GM18909 (cell line): ENCODE measurements around the gene PRR35.

Source experiments
- ATAC-seq: cut with Tn5 transposase; IDR thresholded peaks from one replicate; pipeline ENCODE4 v1.9.1; 2021; ENCODE audit warnings: mild to moderate bottlenecking; ENCODE audit not compliant: unreplicated experiment, poor library complexity

Gene PRR35

DNA sequence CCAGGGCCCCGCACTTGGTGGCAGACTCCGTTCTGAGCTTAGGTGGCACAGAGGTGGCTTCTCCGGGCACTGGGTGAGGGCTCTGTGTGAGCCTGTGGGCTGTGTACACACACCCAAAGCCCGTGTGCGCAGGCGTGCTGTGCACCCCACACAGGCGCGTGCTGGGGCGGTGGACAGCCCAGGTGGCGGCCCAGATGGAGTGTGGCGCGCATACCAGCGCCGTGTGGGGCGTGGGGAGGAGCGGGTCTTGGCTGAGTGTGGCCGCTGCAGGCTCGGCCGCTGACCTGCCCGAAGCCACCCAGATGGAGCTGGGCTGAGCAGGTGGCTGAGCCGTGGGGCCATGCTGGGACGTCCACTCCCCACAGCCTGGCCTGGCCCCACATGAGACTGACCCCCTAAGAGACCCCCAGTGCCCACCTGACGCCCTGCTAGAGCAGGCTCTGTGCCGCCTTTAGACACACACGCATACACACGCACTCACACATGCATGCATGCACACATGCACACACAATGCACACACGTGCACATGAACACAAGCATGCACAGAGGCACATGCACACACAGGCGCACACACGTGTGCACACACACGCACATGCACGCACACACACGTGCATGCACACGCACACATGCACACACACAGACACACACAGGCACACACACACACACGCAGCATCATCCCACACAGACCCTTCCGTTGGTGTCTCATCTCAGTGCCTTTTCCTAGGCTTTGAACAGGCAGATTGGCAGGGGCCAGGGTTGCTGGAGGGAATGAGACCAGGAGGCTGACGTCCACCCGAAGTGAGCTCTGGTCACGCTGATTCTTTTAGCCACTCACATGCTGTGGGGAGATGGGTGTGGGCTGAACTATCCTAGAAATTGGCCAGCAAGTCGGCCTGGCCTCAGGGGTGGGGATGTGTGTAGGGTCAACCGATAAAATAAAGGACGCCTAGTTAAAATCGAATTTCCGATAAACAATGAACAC, 2.1 kb downstream of the PRR35 start:
- no peak for ATAC-seq

DNA sequence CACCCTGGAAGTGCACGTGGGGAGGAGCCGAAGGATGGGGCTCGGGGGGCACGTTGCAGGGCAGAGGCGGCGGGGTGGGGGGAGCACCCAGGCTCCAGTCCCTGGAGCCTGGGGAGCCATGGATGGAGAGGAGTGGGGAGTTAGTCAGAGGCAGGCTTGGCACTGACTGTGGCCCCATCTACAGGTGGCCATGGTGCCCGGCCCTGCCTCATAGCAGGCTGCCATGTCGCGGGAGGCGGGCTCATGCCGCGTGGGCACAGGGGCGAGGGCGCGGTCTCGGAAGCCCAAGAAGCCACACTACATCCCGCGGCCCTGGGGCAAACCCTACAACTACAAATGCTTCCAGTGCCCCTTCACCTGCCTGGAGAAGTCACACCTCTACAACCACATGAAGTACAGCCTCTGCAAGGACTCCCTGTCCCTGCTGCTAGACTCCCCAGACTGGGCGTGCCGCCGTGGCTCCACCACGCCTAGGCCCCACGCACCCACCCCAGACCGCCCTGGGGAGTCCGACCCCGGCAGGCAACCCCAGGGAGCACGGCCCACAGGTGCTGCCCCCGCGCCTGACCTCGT, 3.0 kb downstream of the PRR35 start:
- no peak for ATAC-seq

DNA sequence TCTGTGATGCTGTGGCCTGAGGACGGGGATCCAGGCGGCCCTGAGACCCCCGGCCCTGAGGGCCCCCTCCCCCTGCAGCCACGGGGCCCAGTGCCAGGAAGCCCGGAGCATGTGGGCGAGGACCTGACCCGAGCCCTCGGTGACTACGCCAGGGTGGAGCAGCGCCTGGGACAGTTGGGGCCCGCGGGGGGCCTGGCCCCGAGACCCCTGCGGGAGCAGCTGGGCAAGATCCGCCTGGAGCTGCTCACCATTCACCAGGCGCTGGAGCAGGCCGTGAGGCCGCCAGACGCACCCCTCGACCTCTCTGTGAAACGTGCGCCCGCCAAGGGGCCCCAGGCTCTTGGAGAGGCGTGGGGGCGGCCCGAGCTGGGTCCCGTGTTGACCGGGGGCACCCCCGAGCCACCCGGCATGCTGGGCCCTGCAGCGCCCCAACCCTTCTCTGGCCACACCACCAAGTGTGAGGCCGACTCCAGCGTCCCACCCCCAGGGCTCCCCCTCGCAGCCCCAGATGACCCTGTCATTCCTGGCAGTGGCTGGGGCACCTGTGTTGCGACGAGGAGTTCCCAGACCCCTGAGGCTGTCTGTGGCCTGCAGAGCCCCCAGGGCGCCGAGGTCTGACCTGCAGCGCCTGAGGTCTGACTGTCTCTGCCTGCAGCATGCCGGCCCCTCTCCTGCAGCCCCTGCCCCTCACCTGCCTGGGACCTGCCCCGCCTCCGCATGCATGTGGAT, 4.7 kb downstream of the PRR35 start:
- no peak for ATAC-seq

DNA sequence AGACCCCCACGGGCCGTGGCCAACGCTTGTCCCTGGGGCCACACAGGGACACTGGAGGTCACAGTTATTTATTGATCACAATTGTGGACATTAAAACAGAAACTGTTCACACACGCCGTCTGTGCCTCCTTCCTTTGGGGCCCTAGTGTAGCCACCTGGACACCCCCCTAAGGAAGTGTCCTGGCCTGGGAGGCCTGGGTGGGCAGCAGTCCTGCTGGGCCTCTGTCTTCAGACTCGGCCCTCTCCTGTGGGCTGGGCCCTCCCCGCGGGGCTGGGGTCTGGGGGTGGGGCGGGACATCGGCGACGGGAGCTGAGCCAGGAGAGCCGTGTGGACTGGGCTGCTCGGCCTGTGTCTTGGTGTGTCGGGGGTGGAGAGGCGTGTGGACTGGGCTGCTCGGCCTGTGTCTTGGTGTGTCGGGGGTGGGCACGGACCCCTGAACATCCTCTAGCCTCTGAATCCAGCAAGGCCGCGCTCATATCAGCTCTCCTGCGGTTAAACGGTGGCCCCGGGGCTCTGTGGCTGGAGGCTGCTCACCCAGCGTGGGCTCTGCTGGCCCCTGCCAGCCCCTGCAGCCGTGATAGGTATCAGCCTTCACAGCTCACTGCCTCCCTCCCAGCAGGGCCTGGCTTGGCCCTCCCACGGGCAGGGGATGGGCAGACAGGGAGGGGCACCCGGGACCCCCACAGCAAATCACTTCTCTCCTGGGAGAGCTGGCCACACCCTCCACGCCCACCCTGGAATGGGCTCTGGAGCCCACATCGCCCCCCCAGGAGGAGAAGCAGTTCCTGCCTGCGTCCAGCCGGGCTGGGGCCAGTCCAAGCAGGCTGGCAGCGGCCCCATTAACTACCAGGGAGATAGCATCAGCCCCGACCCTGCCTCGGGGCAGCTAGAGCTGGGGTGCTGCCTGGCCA, 5.5 kb downstream of the PRR35 start:
- no peak for ATAC-seq

DNA sequence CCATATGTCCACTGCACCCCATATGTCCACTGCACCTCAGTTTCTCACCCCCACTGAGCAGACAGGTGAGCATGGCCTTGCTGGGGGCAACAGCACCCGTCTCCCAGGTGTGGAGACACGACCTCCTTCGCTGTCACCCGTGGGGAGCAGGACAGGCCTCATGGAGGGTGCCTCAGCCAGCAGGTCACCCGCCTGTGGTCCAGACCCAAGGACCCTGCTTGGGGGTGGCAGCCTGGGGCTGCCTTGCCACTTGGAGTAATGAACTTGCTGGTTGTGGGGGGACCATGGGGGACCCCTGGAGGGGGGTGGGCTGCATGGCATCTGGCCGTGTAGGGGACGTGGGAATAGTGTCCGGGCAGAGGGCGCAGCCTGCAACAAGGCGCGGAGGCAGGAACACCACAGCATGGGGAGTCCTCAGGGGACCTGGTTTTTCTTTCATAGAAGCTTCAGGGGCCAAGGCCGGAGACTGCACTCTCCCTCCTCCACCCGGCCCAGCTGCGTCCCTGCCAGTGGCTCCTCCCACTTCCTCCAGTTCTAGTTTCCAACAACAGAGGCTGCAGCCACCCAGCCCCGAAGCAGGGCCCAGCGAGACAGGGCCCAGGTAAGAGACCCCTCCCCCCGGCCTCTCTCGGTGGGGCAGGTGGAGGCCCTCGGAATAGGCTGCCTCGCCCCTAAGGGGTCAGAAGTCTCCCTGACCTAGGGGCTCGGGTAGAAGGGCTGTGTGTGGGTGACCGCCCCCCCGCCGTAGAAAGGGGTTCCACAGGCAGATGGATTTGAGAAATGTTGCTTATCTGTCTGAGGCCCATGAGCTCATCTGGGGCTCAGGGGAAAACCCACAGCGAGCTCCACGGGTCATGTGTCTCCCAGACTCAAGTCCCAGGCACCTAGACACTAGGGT, 6.5 kb downstream of the PRR35 start, which contains the start of gene NHLRC4:
TSS of gene NHLRC4 (plus strand) at position 531 of the 898 bp plus-strand sequence. CDS start 1,043 bp downstream, outside the sequence.
- ATAC-seq = no peak

DNA sequence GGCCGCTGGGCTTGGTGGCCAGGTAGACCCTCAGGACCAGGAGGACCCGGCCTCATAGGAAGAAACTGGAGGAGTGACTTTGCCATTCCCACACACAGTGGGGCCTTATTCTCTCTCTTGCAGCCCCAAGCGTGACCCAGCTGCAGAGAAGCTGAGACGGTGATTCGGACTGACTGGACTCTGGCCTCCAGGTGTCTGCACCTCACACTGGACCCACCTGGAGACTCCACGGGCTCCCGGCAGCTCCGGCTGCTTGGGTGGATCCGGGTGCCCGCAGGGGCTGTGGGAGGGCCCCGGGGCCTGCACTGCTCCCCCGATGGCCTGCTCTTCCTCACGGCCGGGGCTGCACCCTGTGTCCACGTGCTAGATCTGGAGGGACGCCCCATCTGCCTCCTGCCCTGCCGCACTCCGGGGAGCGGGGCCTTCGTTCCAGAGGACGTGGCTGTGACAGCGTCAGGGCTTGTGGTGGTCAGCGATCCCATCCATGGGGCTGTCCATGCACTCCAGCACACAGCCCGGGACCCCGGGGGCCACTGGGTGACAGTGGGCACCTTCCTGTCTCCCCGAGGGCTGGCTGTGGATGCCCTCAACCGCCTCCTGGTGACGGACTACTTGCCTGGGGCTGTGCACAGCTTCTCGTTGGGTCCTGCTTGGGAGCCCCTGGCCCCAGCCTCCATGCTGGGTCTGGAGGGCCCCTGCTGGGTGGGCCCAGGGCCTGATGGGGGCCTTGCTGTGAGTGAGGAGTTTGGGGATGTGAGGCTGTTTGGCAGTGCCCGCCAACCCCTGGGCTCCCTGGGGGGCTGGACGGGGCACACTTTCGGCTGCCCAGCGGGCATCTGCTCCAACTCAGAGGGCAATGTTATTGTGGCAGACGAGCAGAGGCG, 7.4 kb downstream of the PRR35 start:
- ATAC-seq = no peak

DNA sequence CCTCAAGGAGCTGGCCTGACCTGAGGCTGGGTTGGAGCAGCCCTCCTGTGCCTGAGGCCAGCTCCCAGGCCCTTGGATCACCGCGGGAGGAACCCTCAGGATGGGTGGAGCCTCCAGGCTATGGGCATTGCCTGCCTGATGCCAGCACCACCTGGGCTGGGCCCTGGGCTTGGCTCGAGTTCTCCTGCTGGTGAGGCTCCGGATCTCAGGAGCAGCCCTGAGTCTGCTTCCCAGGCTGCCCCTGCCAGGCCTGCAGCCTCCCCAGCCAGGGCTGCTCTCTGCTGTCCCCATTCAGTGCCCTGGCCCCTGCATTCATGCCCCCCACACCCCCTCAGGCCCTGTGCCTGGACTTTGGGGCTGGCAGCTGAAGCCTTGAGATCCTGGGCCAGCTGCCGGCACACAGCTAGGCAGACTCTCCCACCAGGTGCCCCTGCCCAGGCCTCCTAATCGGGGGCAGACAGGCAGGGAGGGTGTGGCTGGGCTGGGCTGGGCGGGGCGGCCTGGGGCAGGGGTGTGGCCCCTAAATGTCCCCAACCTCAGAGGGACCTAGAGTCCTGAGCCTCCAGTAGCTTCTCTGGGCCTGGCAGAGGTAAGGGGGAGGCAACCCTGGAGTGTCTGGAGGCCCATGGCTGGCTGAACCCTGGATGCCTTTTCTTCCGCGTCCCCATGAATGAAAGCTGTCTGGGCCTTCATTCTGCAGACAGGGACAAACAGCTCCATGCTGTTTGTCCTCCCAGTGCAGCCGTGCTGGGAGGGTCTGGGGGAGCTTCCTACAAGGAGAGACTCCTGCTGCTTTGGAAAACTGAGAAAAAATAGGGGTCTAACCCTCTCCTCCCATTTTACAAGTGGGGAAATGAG, 8.4 kb downstream of the PRR35 start:
- ATAC-seq = no peak

DNA sequence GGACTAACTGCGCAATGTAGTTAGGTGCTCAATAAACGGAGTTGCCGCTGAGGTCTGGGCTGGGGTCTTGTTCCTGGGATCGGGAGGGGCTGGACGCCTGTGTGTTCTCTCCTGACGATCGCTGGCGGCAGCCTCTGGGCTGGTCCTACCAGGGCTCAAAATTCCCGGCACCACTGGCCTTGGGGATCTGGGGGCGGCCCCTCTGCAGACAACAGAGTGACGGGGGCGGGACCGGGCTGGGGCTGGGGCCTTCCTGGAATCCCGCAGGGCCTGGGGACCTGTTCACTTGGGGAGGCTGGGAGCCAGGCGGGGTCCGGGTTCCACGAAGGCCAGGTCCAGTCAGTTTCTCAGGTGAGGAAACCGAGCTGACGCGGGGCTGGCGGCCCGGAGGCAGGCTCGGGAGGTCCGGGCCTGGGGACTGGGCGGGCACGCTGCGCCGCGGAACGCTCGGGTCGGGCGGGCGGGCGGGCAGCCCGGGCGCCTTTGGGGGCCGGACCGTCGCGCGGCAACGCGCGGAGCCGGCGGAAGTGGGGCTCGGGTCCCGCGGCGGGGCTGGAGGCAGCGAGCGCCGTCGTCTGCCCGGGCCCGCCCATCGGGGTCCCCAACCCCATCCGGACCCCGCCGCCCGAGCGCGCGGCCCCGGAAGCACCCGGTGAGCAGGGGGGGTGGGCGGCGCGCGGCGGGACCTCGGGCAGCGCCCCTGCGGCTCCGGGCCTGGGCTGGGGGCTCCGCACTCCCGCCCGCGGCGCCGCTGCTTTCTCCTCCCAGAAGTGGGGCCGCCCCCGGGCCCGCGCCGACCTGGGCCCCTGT, 9.5 kb downstream of the PRR35 start, which contains the start of gene PIGQ:
TSS of gene PIGQ (plus strand) at position 524 of the 810 bp plus-strand sequence. CDS start 4,107 bp downstream, outside the sequence.
- ATAC-seq = peak; percentile 65

DNA sequence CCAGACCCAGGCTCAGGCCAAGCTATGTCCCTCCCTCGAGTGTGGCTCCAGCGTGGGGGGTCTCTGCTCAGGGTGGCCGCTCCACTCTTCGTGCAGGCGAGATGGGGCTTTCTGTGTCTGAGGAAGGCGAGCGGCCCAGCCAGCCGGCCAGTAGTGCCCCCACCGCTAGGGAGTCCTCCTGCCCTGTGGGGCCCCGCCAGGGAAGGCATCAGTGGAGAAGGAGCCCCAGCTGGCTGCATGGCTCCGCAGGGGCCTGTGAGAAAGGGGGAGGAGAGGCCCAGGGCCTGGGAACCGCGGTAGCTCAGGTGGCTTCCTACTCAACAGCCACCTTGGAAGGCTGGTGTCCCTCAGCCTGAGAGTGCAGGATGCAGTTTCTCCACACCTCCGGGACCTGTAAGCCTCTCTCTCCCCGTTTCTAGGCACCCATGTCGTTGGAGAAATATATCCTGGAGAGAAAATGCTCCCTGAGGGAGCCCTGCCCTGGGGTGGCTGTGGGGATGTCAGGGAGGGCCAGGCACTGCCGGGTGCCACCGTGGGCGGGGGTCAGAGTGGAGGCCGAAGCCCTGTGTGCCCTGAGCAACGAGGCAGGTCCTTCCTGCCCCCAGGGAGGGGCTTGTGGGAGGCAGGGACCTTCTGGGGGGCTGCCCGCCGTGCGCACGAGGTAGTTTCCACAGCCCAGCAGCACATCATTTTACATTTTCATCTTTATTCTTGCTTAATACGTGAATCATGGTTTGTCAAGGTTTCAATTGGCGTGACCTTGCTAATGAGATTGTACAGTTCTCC, 12.9 kb downstream of the PRR35 start:
- no peak for ATAC-seq

DNA sequence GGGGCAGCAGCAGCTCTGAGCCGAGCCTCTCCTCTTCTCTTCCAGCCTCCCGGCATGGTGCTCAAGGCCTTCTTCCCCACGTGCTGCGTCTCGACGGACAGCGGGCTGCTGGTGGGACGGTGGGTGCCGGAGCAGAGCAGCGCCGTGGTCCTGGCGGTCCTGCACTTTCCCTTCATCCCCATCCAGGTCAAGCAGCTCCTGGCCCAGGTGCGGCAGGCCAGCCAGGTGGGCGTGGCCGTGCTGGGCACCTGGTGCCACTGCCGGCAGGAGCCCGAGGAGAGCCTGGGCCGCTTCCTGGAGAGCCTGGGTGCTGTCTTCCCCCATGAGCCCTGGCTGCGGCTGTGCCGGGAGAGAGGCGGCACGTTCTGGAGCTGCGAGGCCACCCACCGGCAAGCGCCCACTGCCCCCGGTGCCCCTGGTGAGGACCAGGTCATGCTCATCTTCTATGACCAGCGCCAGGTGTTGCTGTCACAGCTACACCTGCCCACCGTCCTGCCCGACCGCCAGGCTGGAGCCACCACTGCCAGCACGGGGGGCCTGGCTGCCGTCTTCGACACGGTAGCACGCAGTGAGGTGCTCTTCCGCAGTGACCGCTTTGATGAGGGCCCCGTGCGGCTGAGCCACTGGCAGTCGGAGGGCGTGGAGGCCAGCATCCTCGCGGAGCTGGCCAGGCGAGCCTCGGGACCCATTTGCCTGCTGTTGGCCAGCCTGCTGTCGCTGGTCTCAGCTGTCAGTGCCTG, 14.0 kb downstream of the PRR35 start:
- ATAC-seq = no peak

DNA sequence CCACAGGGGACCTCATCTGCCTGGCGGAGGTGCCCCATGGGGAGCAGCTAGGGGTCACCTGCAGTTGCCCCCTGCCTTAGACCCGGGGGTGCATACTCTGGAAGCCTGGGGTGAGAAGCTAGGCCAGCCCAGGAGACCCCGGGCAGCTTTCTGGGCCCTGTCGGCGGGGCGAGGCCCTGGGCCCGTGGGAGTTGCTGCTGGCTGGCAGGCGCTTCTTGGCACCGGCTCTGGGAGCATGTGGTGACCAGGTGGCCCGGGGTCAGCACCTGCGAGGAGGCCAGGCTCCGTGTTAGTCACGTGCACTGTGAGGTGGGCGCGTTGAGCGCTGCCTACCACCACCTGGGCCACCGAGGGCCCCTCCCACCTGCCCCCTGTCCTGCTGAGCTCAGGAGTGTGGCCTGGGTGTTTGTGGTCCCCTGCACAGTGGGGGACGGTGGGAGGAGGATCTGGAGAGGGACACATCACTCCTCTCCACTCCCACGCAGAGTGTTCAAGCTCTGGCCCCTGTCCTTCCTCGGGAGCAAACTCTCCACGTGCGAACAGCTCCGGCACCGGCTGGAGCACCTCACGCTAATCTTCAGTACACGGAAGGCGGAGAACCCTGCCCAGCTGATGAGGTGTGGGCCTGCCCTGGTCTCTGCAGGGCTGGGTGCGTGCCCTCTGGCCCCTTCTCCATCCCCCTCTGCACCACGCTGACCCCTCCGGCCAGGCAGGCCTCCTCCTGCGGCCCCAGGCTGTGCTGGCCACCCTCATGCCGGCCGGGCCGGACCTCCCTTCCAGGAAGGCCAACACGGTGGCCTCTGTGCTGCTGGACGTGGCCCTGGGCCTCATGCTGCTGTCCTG, 15.4 kb downstream of the PRR35 start:
- no peak for ATAC-seq

DNA sequence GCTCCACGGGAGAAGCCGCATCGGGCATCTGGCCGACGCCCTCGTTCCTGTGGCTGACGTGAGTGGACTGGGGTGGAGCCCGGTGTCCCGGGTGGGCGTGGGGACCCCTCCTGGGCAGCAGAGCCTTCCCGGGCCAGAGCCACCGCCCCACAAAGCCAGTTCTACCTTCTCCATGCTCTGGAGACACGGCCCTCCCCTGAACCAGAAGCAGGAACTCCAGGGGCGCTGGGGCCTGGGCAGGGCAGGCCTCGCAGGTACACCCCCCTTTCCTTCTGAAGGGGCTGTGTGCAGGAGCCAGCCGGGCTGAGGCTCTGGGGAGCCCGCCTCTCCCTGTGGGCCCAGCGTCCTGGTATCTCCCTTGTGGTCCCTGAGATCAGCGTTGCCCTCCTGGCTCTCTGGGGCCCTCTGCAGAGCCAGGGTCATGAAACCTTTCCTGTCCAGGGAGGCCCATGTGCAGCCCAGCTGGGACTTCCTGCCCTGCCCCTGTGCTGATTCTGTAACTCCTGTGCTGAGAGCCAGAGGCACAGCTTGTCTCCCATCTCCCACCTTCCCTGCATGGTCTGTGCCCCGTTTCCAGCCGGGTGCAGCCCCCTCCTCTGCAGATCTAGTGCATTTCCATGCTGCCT, 16.1 kb downstream of the PRR35 start:
- ATAC-seq = no peak

DNA sequence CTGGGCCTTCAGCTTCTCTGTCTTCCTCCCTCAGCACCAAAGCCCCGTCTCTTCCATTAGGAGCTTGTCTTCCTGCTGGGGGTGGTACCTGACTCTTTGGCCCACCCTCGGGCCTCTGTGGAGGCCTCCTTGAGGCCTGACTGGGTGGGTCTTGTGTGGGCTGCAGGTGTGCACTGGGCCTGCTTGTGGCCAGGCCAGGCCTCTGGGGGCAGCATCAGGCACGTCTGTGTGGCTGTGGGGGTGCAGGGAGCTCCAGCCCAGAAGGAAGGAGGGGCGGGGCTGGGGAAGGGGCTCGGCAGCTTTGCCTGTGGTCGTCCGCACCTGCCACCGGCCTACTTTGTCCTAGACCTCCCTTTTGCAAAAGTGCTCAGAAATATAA, 16.6 kb downstream of the PRR35 start:
- ATAC-seq = no peak
